GM08714 (cell line): Measurements from ENCODE around the gene KIF13A.
"Not testable (repeated sequence)": the region's sequence is repeated elsewhere in the genome, so short reads cannot be mapped to it uniquely, and the experiment has no call there.

Source experiments
- H3K4me3 ChIP-seq: fragments of 200-500 bp; sonication (Bioruptor generic); 2 replicates; pipeline ENCODE4 v1.5.1; 2014; ENCODE audit warnings: mild to moderate bottlenecking, low read length, inconsistent platforms
- ZNF274 ChIP-seq: IDR thresholded peaks from 2 replicates; pipeline ENCODE4 v1.6.1; 2012; ENCODE audit warnings: mild to moderate bottlenecking, low read depth, low read length

KIF13A gene

DNA sequence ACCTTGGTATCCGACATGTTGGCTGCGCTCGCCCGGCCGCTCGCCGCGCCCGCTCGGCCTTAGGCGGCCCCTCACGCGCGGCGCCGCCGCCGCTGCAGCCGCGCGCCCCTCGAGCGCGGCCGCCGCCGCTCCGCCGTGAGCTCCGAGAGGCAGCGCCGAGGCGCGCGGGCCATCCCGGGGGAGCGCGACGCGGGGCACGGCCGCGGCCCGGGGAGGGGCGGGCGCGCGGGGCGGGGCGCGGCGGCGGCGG is at the start of gene KIF13A:
Gene KIF13A (minus strand): TSS at position 189 of the 250 bp plus-strand sequence. CDS start 172 bp downstream, at position 17.
- peak within 1 kb of the TSS; percentile 50 for H3K4me3 ChIP-seq
- no peak for TF ChIP-seq ZNF274

DNA sequence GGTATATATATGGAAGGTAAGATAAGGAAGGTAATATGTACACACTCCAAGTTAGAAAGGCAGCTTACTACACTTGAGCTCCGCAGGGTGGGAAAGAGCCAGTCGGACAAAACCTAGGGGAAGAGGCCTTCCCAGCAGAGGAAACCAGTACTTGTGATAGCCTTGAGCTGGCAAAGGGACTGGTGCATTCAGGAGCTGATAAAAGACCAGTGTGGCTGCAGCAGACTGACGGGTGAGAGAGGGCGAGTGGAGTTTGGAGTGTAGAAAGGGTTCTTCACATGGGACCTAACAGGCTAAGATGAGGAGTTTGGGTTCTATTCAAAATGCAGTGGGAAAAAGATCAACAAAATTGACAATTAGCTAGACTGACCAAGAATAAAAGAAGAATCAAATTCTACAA is 49.3 kb upstream of the KIF13A start:
- no peak for TF ChIP-seq ZNF274
- H3K4me3 ChIP-seq, result no peak overlapping the region

DNA sequence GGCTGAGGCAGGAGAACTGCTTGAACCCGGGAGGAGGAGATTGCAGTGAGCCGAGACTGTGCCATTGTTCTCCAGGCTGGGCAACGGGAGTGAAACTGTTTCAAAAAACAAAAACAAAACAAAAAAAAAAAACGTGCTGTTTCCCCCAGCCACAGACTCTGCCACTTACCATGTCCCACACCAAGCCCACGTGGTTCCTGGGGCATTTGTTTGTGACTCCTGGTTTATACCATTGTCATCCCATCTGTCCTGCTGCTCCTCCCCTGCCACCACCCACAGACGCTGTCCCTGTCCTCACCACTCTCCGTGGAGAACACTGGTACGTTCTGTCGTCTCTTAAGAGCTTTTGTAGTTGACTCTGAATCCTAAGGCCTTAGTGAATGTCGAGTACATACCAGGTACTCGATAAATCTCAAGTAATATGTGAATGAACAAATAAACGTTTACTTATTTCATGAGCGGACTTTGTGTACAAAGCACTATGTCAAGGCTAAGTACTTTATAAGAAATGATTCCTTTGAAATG is 48.0 kb upstream of the KIF13A start:
- no peak for TF ChIP-seq ZNF274
- no peak overlapping the region for H3K4me3 ChIP-seq

DNA sequence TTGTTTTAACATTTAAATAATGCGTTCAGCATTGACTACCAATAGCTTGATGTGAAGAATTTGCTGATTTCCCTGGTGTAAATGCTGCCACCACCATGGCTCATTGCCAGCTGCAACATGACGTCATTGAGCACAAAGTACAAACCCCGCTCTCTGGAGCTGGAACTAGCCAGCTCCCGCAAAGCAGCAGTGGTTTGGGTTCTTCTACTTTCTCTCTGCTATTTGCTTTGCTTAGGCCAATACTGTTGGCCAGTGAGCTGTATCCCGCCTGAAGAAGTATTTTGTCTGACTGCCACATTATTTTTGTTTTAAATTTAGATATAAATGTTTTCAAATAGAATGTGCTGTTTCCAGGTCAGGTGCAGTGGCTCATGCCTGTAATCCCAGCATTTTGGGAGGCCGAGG is 47.4 kb upstream of the KIF13A start:
- H3K4me3 ChIP-seq, result no peak overlapping the region
- TF ChIP-seq ZNF274, result no peak

DNA sequence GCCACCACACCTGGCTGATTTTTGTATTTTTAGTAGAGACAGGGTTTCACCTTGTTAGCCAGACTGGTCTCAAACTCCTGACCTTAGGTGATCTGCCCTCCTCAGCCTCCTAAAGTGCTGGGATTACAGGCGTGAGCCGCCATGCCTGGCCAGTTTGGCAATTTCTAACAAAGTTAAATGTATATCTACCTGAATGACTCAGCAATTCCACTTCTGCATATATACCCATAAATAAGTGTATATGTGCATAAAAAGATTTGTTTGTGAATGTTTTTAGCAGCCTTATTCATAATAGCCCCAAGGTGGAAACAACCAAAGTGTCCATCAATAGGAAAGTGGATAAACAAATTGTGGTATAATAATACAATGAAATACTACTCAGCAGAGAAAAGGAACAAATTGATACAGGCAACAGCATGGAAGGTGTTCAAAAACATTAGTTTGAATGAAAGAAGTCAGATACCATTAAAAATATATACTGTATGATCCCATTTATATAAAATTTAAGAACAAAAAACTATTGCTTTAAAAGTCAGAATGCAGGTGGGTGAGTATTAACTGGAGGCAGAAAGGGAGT is 44.3 kb upstream of the KIF13A start:
- no peak for TF ChIP-seq ZNF274
- H3K4me3 ChIP-seq, result no peak overlapping the region

DNA sequence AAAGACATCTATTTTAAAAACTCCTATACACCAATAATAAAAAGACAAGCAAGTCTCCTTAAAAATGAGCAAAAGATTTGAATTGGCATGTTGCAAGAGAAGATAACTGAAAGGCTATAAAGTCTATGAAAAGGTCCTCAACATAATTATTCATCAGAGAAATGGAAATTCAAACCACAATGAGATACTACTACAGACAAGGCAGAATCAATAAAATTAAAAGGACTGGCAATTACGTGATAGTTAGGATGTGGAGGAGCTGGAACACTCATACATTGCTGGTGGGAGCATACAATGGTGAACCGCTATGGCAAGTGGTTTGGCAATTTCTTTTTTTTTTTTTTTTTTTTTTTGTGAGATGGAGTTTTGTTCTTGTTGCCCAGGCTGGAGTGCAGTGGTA is 43.8 kb upstream of the KIF13A start:
- TF ChIP-seq ZNF274, result no peak
- H3K4me3 ChIP-seq, result no peak overlapping the region

DNA sequence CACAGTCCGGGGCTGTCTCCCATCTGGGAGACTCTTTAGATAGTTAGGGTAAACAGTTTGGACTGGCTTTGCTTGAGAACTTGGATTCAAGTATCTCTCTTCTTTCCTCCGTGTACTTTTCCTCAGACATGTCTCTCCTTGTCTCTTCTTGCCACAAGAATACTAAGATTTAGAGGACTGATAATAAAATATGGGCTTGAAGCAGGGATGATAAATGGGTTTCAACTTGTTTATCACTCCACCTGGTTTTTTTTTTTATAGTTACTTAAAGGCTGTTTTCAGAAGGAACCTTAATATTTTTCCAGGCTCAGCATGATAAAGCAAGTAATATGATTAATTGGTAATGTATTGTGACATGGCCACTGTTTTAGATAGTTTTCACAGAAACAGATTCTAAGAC is 40.9 kb upstream of the KIF13A start:
- TF ChIP-seq ZNF274, result no peak
- H3K4me3 ChIP-seq, result no peak overlapping the region

DNA sequence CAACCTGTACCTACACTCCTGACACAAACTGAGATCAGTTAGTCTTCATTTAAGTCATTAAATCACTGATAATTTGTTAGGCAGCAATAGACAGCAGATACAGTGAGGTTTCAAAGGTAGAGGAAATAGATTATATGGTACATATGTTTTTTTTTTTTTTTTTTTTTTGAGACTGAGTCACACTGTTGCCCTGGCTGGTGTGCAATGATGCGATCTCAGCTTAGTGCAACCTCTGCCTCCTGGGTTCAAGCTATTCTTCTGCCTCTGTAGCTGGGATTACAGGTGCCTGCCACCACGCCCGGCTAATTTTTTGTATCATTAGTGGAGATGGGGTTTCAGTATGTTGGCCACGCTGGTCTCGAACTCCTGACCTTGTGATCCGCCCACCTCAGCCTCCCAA is 38.2 kb upstream of the KIF13A start:
- TF ChIP-seq ZNF274, result no peak
- no peak overlapping the region for H3K4me3 ChIP-seq

DNA sequence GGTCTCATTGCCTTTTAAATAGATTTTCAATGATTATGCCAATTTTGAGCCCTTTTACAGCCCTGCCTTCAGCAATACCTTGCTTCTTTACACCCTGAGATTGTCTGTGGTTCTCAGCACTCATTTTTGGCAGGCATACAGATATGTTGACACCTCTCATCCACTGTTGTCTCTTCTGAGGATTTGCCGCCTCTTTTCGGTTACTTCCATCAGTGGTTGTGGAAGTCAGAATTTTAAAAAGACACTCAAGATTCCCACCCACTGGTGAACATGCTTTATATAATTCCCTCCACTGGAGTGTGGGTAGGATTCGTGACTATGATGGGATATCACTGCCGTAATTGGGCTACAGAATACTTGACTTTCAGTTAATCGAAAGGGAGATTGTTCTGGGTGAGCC is 37.4 kb upstream of the KIF13A start:
- no peak for TF ChIP-seq ZNF274
- H3K4me3 ChIP-seq, result no peak overlapping the region

DNA sequence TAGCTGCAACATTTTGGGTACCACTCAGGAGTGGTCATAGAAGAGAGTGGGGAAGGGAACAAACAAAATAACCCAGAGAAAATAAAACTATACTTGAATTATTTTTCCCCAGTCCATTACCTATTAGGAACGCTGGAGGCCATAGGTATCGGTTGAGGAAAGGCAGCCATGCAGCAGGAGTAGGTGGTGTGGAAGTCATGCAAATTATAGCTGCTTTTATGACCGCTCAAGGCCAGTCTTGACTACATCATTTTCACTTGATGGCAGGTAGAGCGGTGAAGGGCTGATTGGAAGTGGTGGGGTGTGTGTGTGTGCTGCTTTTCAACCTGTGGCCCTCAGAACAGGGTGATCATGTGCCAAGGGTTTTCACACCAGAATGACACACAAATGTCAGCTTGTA is 36.5 kb upstream of the KIF13A start:
- TF ChIP-seq ZNF274, result no peak
- no peak overlapping the region for H3K4me3 ChIP-seq

DNA sequence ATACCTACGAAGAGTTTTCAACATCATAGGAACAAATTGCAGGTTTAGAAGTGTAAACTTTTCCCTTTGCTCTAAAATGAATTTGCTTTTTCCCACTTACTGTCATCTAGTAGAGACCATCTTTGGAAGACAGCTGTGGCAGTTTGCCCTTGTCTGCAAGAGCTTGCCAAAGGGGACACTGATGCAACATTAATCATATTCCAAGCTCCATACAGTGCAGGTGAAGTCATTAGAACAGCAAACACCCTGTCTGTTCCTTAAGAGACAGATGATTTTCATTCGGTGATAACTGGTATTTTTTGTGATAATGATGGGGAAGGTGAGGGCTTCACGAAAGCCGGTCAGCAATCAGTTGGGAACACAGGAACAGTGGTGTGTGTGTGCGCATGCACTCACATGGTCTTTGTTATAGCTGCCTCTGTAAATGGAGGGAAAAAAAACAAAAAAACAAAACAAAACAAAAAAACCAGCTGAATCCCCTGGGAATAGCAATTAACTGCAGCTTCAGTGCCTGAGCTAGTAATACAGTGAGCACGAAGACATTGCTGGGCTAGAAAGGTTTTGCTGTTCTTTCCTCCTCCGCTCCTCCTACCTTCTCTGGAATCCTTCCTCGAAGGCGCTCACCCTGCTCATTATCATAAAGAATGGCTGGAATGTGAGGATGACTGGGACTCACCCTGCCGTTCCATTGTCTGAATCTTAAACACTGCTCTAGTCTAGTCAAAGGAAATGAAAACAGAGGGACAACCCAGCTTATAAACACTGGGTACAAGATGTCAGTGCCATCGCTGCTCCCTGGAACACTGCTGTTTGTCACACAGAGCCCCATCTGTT is 35.2 kb upstream of the KIF13A start:
- no peak overlapping the region for H3K4me3 ChIP-seq
- no peak for TF ChIP-seq ZNF274

DNA sequence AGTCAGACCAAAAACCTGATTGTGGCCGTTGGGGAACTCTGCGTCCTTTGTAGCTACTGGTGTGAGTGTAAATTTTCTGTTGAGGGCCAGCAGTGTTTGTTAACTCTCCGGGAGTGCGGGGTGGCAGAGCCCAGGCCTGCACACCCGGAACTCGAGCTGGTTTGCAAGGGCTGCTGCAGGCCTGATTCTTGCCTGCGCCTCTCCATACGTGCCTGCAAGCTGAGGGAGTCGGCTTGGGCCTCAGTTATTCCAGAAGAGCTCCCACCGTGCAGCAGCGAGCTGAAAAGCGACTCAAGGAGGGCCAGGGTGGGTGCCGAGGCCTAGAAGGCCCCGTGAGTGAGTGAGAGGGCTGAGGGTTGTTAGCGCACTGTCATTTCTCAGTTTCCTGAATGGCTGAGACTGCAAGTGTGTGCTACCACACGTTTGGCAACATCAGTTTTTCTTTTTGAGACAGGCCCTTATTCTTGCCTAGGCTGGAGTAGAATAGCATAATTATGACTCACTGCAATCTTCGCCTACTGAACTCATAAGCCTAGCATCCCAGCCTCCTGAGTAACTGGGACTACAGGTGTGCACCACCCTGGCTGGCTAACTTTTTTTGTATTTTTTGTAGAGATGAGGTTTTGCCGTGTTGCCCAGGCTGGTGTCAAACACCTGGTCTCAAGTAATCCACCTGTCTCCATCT is 33.9 kb upstream of the KIF13A start:
- no peak for TF ChIP-seq ZNF274
- no peak overlapping the region for H3K4me3 ChIP-seq

DNA sequence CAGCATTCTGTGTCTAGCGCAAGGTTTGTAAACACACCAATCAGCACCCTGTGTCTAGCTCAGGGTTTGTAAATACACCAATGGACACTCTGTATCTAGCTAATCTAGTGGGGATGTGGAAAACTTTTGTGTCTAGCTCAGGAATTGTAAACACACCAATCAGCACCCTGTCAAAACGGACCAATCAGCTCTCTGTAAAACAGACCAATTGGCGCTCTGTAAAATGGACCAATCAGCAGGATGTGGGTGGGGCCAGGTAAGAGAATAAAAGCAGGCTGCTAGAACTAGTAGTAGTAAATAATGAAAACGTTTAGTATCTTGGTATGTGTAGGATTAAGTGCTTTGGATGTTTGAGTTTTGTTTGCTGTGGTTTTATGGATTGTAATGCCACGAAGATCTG is 33.1 kb upstream of the KIF13A start:
- not testable (repeated sequence) for H3K4me3 ChIP-seq

DNA sequence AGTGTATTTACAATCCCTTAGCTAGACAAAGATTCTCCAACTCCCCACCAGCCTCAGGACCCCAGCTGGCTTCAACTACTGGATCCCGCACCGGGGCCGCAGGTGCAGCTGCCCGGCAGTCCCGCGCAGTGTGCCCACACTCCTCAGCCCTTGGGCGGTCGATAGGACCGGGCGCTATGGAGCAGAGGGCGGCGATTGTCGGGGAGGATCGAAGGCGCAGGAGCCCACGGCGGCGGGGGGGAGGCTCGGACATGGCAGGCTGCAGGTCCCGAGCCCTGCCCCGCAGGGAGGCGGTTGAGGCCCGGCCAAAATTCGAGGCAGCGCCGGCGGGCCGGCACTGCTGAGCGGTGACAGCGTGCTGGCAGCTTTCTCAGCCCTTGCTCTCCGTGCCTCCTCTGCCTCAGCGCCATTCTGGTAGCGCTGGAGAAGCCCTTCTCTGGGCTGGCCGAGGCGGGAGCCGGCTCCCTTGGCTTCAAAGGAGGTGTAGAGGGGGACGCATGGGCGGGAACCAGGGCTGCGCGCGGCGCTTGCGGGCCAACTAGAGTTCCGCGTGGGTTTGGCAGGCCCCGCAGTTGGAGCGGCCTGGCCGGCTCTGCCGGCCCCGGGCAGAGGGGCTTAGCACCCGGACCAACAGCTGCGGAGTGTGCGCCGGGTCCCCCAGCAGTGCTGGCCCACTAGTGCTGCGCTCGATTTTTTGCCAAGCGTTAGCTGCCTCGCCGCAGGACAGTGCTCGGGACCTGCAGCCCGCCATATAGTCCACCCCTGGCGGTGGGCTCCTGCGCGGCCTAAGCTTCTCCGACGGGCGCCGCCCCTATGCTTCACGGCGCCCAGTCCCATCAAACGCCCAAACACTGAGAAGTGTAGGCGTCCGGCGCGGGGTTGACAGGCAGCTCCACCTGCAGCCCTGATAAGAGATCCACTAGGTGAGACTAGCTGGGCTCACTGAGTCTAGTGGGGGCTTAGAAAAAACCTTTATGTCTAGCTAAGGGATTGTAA is 32.4 kb upstream of the KIF13A start:
- no peak for TF ChIP-seq ZNF274
- H3K4me3 ChIP-seq, result no peak overlapping the region

DNA sequence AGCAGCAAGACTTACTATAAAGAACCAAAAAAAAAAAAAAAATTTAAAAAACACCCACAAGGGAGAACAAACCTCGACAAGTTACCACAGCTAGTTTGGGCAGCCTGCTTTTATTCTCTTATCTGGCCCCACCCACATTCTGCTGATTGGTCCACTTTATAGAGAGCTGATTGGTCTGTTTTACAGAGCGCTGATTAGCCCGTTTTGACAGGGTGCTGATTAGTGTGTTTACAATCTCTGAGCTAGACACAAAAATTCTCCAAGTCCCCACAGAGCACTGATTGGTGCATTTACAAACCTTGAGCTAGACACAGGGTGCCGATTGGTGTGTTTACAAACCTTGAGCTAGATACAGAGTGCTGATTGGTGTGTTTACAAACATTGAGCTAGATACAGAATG is 31.7 kb upstream of the KIF13A start:
- H3K4me3 ChIP-seq, result not testable (repeated sequence)
